Astrocyte (in vitro differentiated cells and primary cell): ENCODE measurements around the gene SNCAIP. TPM values are rescaled to one million over a fixed set of nuclear protein-coding genes. Genes with fewer than 3 reads are reported as not detected.
A peak's percentile ranks its signal among the peaks of the same experiment; 100 is the strongest.

ENCODE experiments used
- DNase-seq: peaks from one replicate; pipeline ENCODE4 v3.0.0-alpha.2; 2010; ENCODE audit warnings: low read depth
- FAIRE-seq: peaks from 2 replicates; lab custom pipeline; 2011; peaks lifted over from hg19 to GRCh38; lab: Jason Lieb, UNC
- H2AFZ ChIP-seq: 2 replicates; pipeline ENCODE4 v1.6.0; 2012; ENCODE audit warnings: low read depth, low read length, inconsistent platforms
- H3K27ac ChIP-seq: 2 replicates; pipeline ENCODE4 v1.5.1; 2011; ENCODE audit warnings: low read depth, low read length, inconsistent platforms
- H3K27me3 ChIP-seq: 2 replicates; pipeline ENCODE4 v1.6.0; 2011; ENCODE audit warnings: low read length, inconsistent platforms; ENCODE audit not compliant: insufficient read depth
- H3K36me3 ChIP-seq: 2 replicates; pipeline ENCODE4 v1.5.1; 2011; ENCODE audit warnings: low read length, inconsistent platforms; ENCODE audit not compliant: insufficient read depth
- H3K4me1 ChIP-seq: 2 replicates; pipeline ENCODE4 v1.5.1; 2011; ENCODE audit warnings: low read length, inconsistent platforms; ENCODE audit not compliant: insufficient read depth
- H3K4me2 ChIP-seq: 2 replicates; pipeline ENCODE4 v1.6.0; 2012; ENCODE audit warnings: low read length, inconsistent platforms
- H3K4me3 ChIP-seq: 2 replicates; pipeline ENCODE4 v1.5.1; 2011; ENCODE audit warnings: low read depth, mild to moderate bottlenecking, low read length, inconsistent platforms; ENCODE audit not compliant: insufficient read depth
- H3K79me2 ChIP-seq: 2 replicates; pipeline ENCODE4 v1.6.0; 2012; ENCODE audit warnings: mild to moderate bottlenecking, low read length, inconsistent platforms; ENCODE audit not compliant: insufficient read depth
- H3K9ac ChIP-seq: 2 replicates; pipeline ENCODE4 v1.6.0; 2012; ENCODE audit warnings: mild to moderate bottlenecking, low read length, inconsistent platforms
- H3K9me3 ChIP-seq: 2 replicates; pipeline ENCODE4 v1.5.1; 2012; ENCODE audit warnings: low read depth, mild to moderate bottlenecking, low read length, inconsistent platforms; ENCODE audit not compliant: insufficient read depth
- H4K20me1 ChIP-seq: 2 replicates; pipeline ENCODE4 v1.6.0; 2012; ENCODE audit warnings: low read length, inconsistent platforms; ENCODE audit not compliant: insufficient read depth
- H3K27ac Mint-ChIP-seq: one replicate; pipeline ENCODE4 v1.8.0; 2021; ENCODE audit warnings: mild to moderate bottlenecking, mixed read lengths; ENCODE audit not compliant: unreplicated experiment
- H3K27me3 Mint-ChIP-seq: one replicate; pipeline ENCODE4 v1.8.0; 2021; ENCODE audit warnings: low read depth, mixed read lengths; ENCODE audit not compliant: unreplicated experiment
- H3K36me3 Mint-ChIP-seq: one replicate; pipeline ENCODE4 v1.8.0; 2021; ENCODE audit warnings: low read depth, mixed read lengths; ENCODE audit not compliant: unreplicated experiment
- H3K4me1 Mint-ChIP-seq: one replicate; pipeline ENCODE4 v1.8.0; 2021; ENCODE audit warnings: low read depth, mixed read lengths; ENCODE audit not compliant: unreplicated experiment
- H3K4me3 Mint-ChIP-seq: one replicate; pipeline ENCODE4 v1.8.0; 2021; ENCODE audit warnings: mild to moderate bottlenecking, moderate library complexity, mixed read lengths; ENCODE audit not compliant: unreplicated experiment
- H3K9me3 Mint-ChIP-seq: one replicate; pipeline ENCODE4 v1.8.0; 2021; ENCODE audit warnings: mild to moderate bottlenecking, mixed read lengths; ENCODE audit not compliant: unreplicated experiment
- CTCF ChIP-seq: IDR thresholded peaks from 2 replicates; pipeline ENCODE4 v1.5.1; 2011; ENCODE audit warnings: low read depth, mild to moderate bottlenecking, inconsistent platforms, low read length, moderate library complexity; ENCODE audit not compliant: insufficient read depth
- EZH2 ChIP-seq: IDR thresholded peaks from 2 replicates; pipeline ENCODE4 v1.6.1; 2012; ENCODE audit warnings: mild to moderate bottlenecking, low read length, inconsistent platforms; ENCODE audit not compliant: insufficient read depth
- total RNA-seq: library from RNA; stranded (reverse); gene quantifications from 2 replicates; pipeline ENCODE4 v1.2.1, GENCODE V29; 2021

SNCAIP gene
- total RNA-seq, 1 donor from 2014 or later, result 1.7 TPM

GRCh38 chr5:122462486-122462885 lies 150.4 kb downstream of the SNCAIP start:
- H3K4me1 Mint-ChIP-seq, result no peaks in the 10 kb centered on the region
- no peak for FAIRE-seq

GRCh38 chr5:122463221-122463620 lies 151.2 kb downstream of the SNCAIP start:
- Histone ChIP-seq H3K36me3 (no peaks in the 10 kb centered on the region), H3K4me2 (no peak overlapping the region), H3K4me3 (no peak overlapping the region), H3K27ac (no peak overlapping the region), H3K9me3 (no peaks in the 10 kb centered on the region), H3K4me1 (no peaks in the 10 kb centered on the region), H3K79me2 (no peaks in the 10 kb centered on the region), H4K20me1 (no peaks in the 10 kb centered on the region), H2AFZ (no peak overlapping the region), H3K9ac (no peak overlapping the region), H3K27me3 (no peaks in the 10 kb centered on the region)
- no peaks in the 10 kb centered on the region for H3K9me3 Mint-ChIP-seq
- FAIRE-seq (no peak), DNase-seq (peak; percentile 90)
- no peak overlapping the region for H3K4me3 Mint-ChIP-seq
- H3K27me3 Mint-ChIP-seq, result no peaks in the 10 kb centered on the region
- TF ChIP-seq CTCF (no peak), EZH2 (no peak)
- H3K27ac Mint-ChIP-seq, result no peak overlapping the region
- no peaks in the 10 kb centered on the region for H3K36me3 Mint-ChIP-seq
- no peaks in the 10 kb centered on the region for H3K4me1 Mint-ChIP-seq

More at GRCh38 chr5:122462486-122462885, 150.4 kb downstream of the SNCAIP start:
- no peaks in the 10 kb centered on the region for H3K9me3 Mint-ChIP-seq
- no peak overlapping the region for H3K4me2 ChIP-seq
- H3K27ac ChIP-seq, result no peak overlapping the region
- no peaks in the 10 kb centered on the region for H3K9me3 ChIP-seq
- no peaks in the 10 kb centered on the region for H3K4me1 ChIP-seq
- H3K36me3 ChIP-seq, result no peaks in the 10 kb centered on the region
- no peaks in the 10 kb centered on the region for H3K27me3 ChIP-seq
- H2AFZ ChIP-seq, result no peak overlapping the region
- TF ChIP-seq EZH2 (no peak), CTCF (no peak)
- H3K79me2 ChIP-seq, result no peaks in the 10 kb centered on the region
- H4K20me1 ChIP-seq, result no peaks in the 10 kb centered on the region
- no peaks in the 10 kb centered on the region for H3K27me3 Mint-ChIP-seq
- H3K9ac ChIP-seq, result no peak overlapping the region
- DNase-seq, result no peak
- no peak overlapping the region for H3K4me3 Mint-ChIP-seq
- H3K36me3 Mint-ChIP-seq, result no peaks in the 10 kb centered on the region
- H3K27ac Mint-ChIP-seq, result no peak overlapping the region
- no peak overlapping the region for H3K4me3 ChIP-seq

- no peak overlapping the region for H3K4me3 Mint-ChIP-seq
- no peaks in the 10 kb centered on the region for H3K36me3 Mint-ChIP-seq
- no peaks in the 10 kb centered on the region for H3K27me3 Mint-ChIP-seq
- H3K9me3 ChIP-seq, result no peaks in the 10 kb centered on the region
- FAIRE-seq, result no peak
- no peak overlapping the region for H3K27ac ChIP-seq
- no peaks in the 10 kb centered on the region for H3K4me1 ChIP-seq
- no peak overlapping the region for H3K27ac Mint-ChIP-seq
- H3K4me3 ChIP-seq, result no peak overlapping the region
- no peaks in the 10 kb centered on the region for H3K9me3 Mint-ChIP-seq
- no peak for TF ChIP-seq CTCF
- no peak for TF ChIP-seq EZH2
- H3K9ac ChIP-seq, result no peak overlapping the region
- H3K27me3 ChIP-seq, result no peaks in the 10 kb centered on the region
- no peak overlapping the region for H3K4me2 ChIP-seq
- no peaks in the 10 kb centered on the region for H3K36me3 ChIP-seq
- DNase-seq, result no peak
- H3K79me2 ChIP-seq, result no peaks in the 10 kb centered on the region
- no peak overlapping the region for H2AFZ ChIP-seq
- H4K20me1 ChIP-seq, result no peaks in the 10 kb centered on the region
- H3K4me1 Mint-ChIP-seq, result no peaks in the 10 kb centered on the region
Measured at GRCh38 chr5:122464191-122464590, 152.2 kb downstream of the SNCAIP start.
